ENCODE measurements around the gene CYGB. TPM values are rescaled to one million over a fixed set of nuclear protein-coding genes. Genes with fewer than 3 reads are reported as not detected.
"Not testable (repeated sequence)": the region's sequence is repeated elsewhere in the genome, so short reads cannot be mapped to it uniquely, and the experiment has no call there.

CYGB gene
- total RNA-seq, 2 experiments from 2014 or later, result not detected

- H3K27ac Mint-ChIP-seq, result no peak overlapping the region
- CTCF ChIA-PET, result interaction anchor here (0.8 to 2.8 kb wide), 5 partner anchors 8 to 43 kb away, joined by 3 to 22 read pairs (median 5); partner anchors contain the start of gene ST6GALNAC2
- H3K4me3 Mint-ChIP-seq, result no peak overlapping the region
- H3K27me3 Mint-ChIP-seq, result no peaks in the 10 kb centered on the region
- POLR2A ChIA-PET, result interaction anchor here (0.6 kb wide), 1 partner anchor 267 kb away, joined by 3 read pairs; no protein-coding TSS in a partner anchor
- no peak for DNase-seq
- H3K36me3 Mint-ChIP-seq (ENCODE audit: low read depth), result peaks cover 45% of the 10 kb centered on the region
- H3K4me1 Mint-ChIP-seq, result peaks cover 30% of the 10 kb centered on the region
- H3K9me3 Mint-ChIP-seq, result no peaks in the 10 kb centered on the region
Measured at GRCh38 chr17:76565728-76566612, 28.5 kb upstream of the CYGB start.

GRCh38 chr17:76564991-76565727, 27.6 kb upstream of the CYGB start:
- Mint-ChIP-seq H3K36me3 (ENCODE audit: low read depth) (peaks cover 53% of the 10 kb centered on the region), H3K4me1 (peaks cover 38% of the 10 kb centered on the region)
- CTCF ChIA-PET, result interaction anchor here (1.7 kb wide), 1 partner anchor 20 kb away, joined by 5 read pairs; the partner anchor contains the start of gene ST6GALNAC2
- H3K9me3 Mint-ChIP-seq, POLR2A ChIA-PET, H3K4me3 Mint-ChIP-seq, H3K27me3 Mint-ChIP-seq, DNase-seq, H3K27ac Mint-ChIP-seq: not testable (repeated sequence)

GRCh38 chr17:76563359-76563758, 25.9 kb upstream of the CYGB start:
- H3K4me3 Mint-ChIP-seq, H3K27me3 Mint-ChIP-seq, DNase-seq, H3K27ac Mint-ChIP-seq, H3K9me3 Mint-ChIP-seq, POLR2A ChIA-PET: not testable (repeated sequence)
- peaks cover 67% of the 10 kb centered on the region for H3K36me3 Mint-ChIP-seq (ENCODE audit: low read depth)
- CTCF ChIA-PET, result interaction anchor here (0.6 kb wide), 1 partner anchor 27 kb away, joined by 3 read pairs; no protein-coding TSS in a partner anchor
- peaks cover 49% of the 10 kb centered on the region for H3K4me1 Mint-ChIP-seq

- Mint-ChIP-seq H3K4me1 (peaks cover 46% of the 10 kb centered on the region), H3K27me3 (no peaks in the 10 kb centered on the region), H3K4me3 (no peak overlapping the region), H3K9me3 (no peaks in the 10 kb centered on the region), H3K27ac (peak overlapping the region; percentile 72), H3K36me3 (ENCODE audit: low read depth) (peaks cover 67% of the 10 kb centered on the region)
- CTCF ChIA-PET, result no interaction called here
- POLR2A ChIA-PET, result no interaction called here
- no peak for DNase-seq
Measured at GRCh38 chr17:76562734-76563148, 25.2 kb upstream of the CYGB start.

GRCh38 chr17:76561799-76562268, 24.3 kb upstream of the CYGB start:
- peak overlapping the region; percentile 12 for H3K27ac Mint-ChIP-seq
- POLR2A ChIA-PET, result no interaction called here
- H3K4me1 Mint-ChIP-seq, result peaks cover 51% of the 10 kb centered on the region
- peaks cover 64% of the 10 kb centered on the region for H3K36me3 Mint-ChIP-seq (ENCODE audit: low read depth)
- DNase-seq, result no peak
- H3K4me3 Mint-ChIP-seq, result peak overlapping the region; percentile 15
- H3K9me3 Mint-ChIP-seq, result no peaks in the 10 kb centered on the region
- CTCF ChIA-PET, result interaction anchor here (0.5 kb wide), 1 partner anchor 113 kb away, joined by 3 read pairs; no protein-coding TSS in a partner anchor
- H3K27me3 Mint-ChIP-seq, result no peaks in the 10 kb centered on the region

- Mint-ChIP-seq H3K36me3 (ENCODE audit: low read depth) (peaks cover 63% of the 10 kb centered on the region), H3K4me3 (peak overlapping the region; percentile 18), H3K27me3 (no peaks in the 10 kb centered on the region), H3K9me3 (no peaks in the 10 kb centered on the region), H3K27ac (peak overlapping the region; percentile 78), H3K4me1 (peaks cover 56% of the 10 kb centered on the region)
- ChIA-PET POLR2A (no interaction called here), CTCF (no interaction called here)
- DNase-seq, result peak; percentile 15
Measured at GRCh38 chr17:76561332-76561731, 23.8 kb upstream of the CYGB start.

GRCh38 chr17:76560877-76561221, 23.3 kb upstream of the CYGB start:
- ChIA-PET CTCF (interaction anchor here (0.6 to 2.7 kb wide), 4 partner anchors 25 to 1341 kb away, joined by 3 to 9 read pairs (median 4); partner anchors contain the start of gene ST6GALNAC2), POLR2A (interaction anchor here (1.6 kb wide), 1 partner anchor 111 kb away, joined by 4 read pairs; no protein-coding TSS in a partner anchor)
- peak overlapping the region; percentile 52 for H3K4me3 Mint-ChIP-seq
- H3K27ac Mint-ChIP-seq, result peak overlapping the region; percentile 78
- H3K27me3 Mint-ChIP-seq, result no peaks in the 10 kb centered on the region
- peaks cover 55% of the 10 kb centered on the region for H3K4me1 Mint-ChIP-seq
- no peak for DNase-seq
- no peaks in the 10 kb centered on the region for H3K9me3 Mint-ChIP-seq
- H3K36me3 Mint-ChIP-seq (ENCODE audit: low read depth), result peaks cover 58% of the 10 kb centered on the region

- Mint-ChIP-seq H3K4me3 (peak overlapping the region; percentile 52), H3K36me3 (ENCODE audit: low read depth) (peaks cover 55% of the 10 kb centered on the region), H3K9me3 (no peaks in the 10 kb centered on the region), H3K4me1 (peaks cover 59% of the 10 kb centered on the region), H3K27ac (peak overlapping the region; percentile 78), H3K27me3 (no peaks in the 10 kb centered on the region)
- POLR2A ChIA-PET, result interaction anchor here (1.6 kb wide), 1 partner anchor 111 kb away, joined by 4 read pairs; no protein-coding TSS in a partner anchor
- CTCF ChIA-PET, result interaction anchor here (0.6 to 2.7 kb wide), 5 partner anchors 26 to 1340 kb away, joined by 3 to 9 read pairs (median 3); partner anchors contain the start of gene ST6GALNAC2
- no peak for DNase-seq
Measured at GRCh38 chr17:76560036-76560876, 22.7 kb upstream of the CYGB start.

- peaks cover 48% of the 10 kb centered on the region for H3K36me3 Mint-ChIP-seq (ENCODE audit: low read depth)
- POLR2A ChIA-PET, result interaction anchor here (1.6 kb wide), 1 partner anchor 112 kb away, joined by 4 read pairs; no protein-coding TSS in a partner anchor
- CTCF ChIA-PET, result interaction anchor here (1.2 to 3.5 kb wide), 5 partner anchors 7 to 122 kb away, joined by 3 to 22 read pairs (median 5); partner anchors contain the start of gene ST6GALNAC2
- H3K4me1 Mint-ChIP-seq, result peaks cover 61% of the 10 kb centered on the region
- peak overlapping the region; percentile 89 for H3K4me3 Mint-ChIP-seq
- DNase-seq, H3K27me3 Mint-ChIP-seq, H3K9me3 Mint-ChIP-seq: not testable (repeated sequence)
- peak overlapping the region; percentile 50 for H3K27ac Mint-ChIP-seq
Measured at GRCh38 chr17:76559460-76559859, 22.0 kb upstream of the CYGB start.

GRCh38 chr17:76558198-76559095, 20.9 kb upstream of the CYGB start:
- ChIA-PET POLR2A (no interaction called here), CTCF (interaction anchor here (0.6 to 3.5 kb wide), 16 partner anchors 9 to 150 kb away, joined by 3 to 22 read pairs (median 4); partner anchors contain the start of gene ST6GALNAC1)
- peak overlapping the region; percentile 89 for H3K4me3 Mint-ChIP-seq
- H3K9me3 Mint-ChIP-seq, result no peaks in the 10 kb centered on the region
- peak overlapping the region; percentile 94 for H3K27ac Mint-ChIP-seq
- H3K36me3 Mint-ChIP-seq (ENCODE audit: low read depth), result peaks cover 45% of the 10 kb centered on the region
- no peaks in the 10 kb centered on the region for H3K27me3 Mint-ChIP-seq
- peaks cover 61% of the 10 kb centered on the region for H3K4me1 Mint-ChIP-seq
- peak; percentile 33 for DNase-seq

All from activated CD4-positive, alpha-beta T cell treated with anti-CD3 and anti-CD28 coated beads, Interleukin-2, amount 10 ng/mL, durations not matched to agents 7 days and 5 days (primary cell).